GM12892 (cell line): ENCODE data around the gene EGFLAM.

Source experiments
- POLR2A ChIP-seq: IDR thresholded peaks from 2 replicates; pipeline ENCODE4 v1.6.1; 2011; ENCODE audit warnings: low read depth, low read length, control low read depth
- POLR2AphosphoS5 ChIP-seq: IDR thresholded peaks from 2 replicates; pipeline ENCODE4 v1.6.1; 2011; ENCODE audit warnings: low read depth, low read length, control low read depth
- TAF1 ChIP-seq: IDR thresholded peaks from 2 replicates; pipeline ENCODE4 v1.6.1; 2011; ENCODE audit warnings: low read depth, mild to moderate bottlenecking, control low read depth, low read length, borderline replicate concordance

GRCh38 chr5:38441453-38442246 is 183.3 kb downstream of the EGFLAM start:
- TF ChIP-seq POLR2A (no peak), POLR2AphosphoS5 (no peak), TAF1 (no peak)
